Neural progenitor cell (in vitro differentiated cells): ENCODE results near the gene KRT1.

Source experiments
- EZH2 ChIP-seq: fragments of 200-600 bp; sonication (generic); IDR thresholded peaks from 2 replicates; pipeline ENCODE4 v1.6.1; 2017; ENCODE audit warnings: antibody characterized with exemption, mild to moderate bottlenecking, moderate library complexity
- EZH2phosphoT487 ChIP-seq: fragments of 200-600 bp; sonication (generic); IDR thresholded peaks from 2 replicates; pipeline ENCODE4 v1.6.1; 2017; ENCODE audit warnings: antibody characterized with exemption
- TF ChIP-seq, protein P1 (sequence below): fragments of 200-600 bp; sonication (generic); IDR thresholded peaks from 2 replicates; pipeline ENCODE4 v1.5.1; 2017; ENCODE audit warnings: antibody characterized with exemption, mild to moderate bottlenecking

DNA sequence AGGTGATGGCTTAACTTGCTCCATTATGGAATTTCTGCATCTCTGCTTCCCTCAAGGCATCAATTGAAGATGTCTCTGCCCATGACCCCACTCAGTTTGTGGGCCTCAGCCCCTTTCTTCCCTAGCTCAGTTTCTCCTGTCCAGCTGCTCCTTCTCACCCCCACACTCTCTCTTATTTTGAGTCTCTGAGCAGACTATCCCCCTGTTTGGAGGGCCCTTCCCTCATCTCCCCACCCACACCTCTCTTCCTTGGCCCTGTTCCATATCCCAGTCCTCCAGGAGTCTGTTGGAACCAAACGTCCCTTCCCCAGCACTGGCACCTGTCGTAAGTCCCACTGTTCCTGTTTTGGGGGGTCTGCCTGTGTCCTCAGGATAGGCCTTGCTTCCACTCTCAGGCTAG is 8.3 kb upstream of the KRT1 start:
- TF ChIP-seq, protein P1, sequence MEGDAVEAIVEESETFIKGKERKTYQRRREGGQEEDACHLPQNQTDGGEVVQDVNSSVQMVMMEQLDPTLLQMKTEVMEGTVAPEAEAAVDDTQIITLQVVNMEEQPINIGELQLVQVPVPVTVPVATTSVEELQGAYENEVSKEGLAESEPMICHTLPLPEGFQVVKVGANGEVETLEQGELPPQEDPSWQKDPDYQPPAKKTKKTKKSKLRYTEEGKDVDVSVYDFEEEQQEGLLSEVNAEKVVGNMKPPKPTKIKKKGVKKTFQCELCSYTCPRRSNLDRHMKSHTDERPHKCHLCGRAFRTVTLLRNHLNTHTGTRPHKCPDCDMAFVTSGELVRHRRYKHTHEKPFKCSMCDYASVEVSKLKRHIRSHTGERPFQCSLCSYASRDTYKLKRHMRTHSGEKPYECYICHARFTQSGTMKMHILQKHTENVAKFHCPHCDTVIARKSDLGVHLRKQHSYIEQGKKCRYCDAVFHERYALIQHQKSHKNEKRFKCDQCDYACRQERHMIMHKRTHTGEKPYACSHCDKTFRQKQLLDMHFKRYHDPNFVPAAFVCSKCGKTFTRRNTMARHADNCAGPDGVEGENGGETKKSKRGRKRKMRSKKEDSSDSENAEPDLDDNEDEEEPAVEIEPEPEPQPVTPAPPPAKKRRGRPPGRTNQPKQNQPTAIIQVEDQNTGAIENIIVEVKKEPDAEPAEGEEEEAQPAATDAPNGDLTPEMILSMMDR = no peak
- TF ChIP-seq EZH2phosphoT487 (no peak), EZH2 (no peak)
